GM19035 (cell line): ENCODE results near the gene INIP.
"Not testable (repeated sequence)": the region's sequence is repeated elsewhere in the genome, so short reads cannot be mapped to it uniquely, and the experiment has no call there.

Experiments used
- ATAC-seq: cut with Tn5 transposase; IDR thresholded peaks from one replicate; pipeline ENCODE4 v1.9.1; 2021; ENCODE audit not compliant: unreplicated experiment

Gene INIP

DNA sequence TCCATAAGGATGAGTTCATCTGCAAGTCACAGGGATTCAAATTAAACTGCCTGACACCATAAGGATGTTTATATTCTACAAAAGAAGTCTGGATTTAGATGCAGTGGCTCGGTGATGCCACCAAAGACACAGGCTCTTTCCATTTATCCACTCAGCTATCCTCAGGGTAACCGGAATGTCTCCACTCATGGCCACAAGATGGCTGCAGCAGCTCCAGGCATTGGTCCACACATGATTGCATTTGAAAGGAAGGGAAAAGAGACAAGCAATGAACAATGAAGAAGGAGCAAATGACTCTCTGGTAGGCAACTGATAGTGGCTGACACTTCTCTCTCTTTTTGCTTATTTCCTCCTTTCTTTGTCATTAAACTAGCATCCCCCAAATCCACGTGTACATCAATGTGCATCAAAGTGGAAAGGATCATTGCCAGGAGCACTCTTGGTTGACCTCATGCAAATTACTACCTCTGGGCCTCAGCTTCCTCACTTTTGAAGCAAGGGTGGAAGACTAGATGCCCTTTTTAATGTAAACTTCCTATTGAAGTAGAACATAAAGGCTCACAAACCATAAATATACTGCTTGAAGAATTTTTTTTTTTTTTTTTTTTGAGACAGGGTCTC is 25.4 kb upstream of the INIP start:
- no peak for ATAC-seq

DNA sequence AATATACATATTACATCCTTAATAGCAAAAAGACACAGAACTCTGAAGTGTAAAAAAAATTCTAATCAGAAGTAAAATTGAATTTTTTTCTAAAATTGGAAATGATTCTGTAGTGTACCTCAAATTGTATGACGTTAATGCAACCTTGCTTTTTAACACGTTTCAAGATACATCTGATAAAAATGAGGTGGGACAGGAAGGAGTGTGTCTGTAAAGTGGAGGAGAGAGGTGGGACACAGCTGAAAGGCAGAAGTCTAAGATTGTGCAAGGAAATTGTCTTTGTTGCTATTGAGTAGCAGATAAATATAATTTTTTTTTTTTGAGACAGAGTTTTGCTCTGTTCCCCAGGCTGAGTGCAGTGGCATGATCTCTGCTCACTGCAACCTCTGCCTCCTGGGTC is 17.0 kb upstream of the INIP start:
- ATAC-seq, result no peak

DNA sequence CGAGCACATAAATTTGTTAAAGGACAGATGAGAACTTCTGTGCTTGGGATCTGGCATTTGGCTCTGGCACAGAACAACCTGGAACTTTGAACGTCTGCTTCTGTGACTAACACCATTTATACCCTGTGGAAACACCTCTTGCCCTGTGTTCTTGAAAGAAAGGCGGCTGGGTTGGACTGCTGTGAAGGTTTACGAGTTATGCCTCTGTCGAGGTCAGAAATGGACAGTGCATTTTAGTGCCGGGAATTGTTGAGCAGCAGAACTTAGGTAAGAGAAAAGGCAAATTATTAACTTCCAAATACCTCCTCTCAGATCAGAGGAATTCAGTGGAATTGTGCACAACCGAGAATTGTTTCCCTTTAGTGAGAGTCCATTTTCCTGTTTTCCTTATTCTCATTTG is 14.1 kb upstream of the INIP start:
- ATAC-seq, result no peak

GRCh38 chr9:112728401-112728800 is 10.5 kb upstream of the INIP start:
- no peak for ATAC-seq

DNA sequence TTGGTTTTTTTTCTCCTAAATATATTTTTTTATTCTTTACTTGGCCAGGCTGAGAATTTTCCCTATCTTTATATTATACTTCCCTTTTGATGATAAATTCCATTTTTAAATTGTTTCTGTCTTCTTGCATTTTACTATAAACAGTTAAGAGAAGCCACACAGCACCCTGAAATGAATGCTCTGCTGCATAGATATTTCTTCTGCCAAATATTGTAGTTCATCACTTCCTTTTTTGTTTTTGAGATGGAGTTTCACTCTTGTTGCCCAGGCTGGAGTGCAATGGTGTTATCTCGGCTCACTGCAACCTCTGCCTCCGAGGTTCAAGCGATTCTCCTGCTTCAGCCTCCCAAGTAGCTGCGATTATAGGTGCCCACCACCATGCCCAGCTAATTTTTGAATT is 8.5 kb upstream of the INIP start:
- no peak for ATAC-seq

GRCh38 chr9:112725961-112726360 is 8.0 kb upstream of the INIP start:
- no peak for ATAC-seq

GRCh38 chr9:112722749-112723148 is 4.8 kb upstream of the INIP start:
- ATAC-seq, result not testable (repeated sequence)

DNA sequence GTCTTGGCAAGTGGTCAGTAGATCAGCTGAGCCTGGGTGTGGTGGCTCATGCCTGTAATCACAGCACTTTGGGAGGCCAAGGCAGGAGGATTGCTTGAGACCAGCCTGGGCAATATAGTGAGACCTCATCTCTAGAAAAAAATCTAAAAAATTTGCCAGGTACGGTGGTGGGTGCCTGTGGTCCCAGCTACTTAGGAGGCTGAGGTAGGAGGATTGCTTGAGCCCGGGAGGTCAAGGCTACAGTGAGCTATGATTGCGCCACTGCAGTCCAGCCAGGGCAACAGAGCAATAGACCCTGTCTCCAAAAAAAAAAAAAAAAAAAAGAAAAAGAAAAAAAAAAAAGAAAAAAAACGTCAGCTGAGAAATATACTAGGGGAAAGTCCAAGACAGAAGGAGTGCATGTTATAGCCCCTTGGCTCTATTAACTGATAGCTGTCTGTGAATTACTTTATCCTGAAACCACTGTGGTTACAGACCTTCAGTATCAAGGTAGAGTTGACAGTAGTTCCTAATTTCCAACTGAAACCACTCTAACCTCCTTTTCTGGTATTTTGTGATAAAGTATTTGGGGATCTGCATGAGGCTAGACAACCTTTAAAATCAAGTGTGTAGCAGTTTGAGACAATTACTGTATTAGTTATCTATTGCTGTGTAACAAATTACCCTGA is 2.3 kb upstream of the INIP start:
- ATAC-seq, result no peak

DNA sequence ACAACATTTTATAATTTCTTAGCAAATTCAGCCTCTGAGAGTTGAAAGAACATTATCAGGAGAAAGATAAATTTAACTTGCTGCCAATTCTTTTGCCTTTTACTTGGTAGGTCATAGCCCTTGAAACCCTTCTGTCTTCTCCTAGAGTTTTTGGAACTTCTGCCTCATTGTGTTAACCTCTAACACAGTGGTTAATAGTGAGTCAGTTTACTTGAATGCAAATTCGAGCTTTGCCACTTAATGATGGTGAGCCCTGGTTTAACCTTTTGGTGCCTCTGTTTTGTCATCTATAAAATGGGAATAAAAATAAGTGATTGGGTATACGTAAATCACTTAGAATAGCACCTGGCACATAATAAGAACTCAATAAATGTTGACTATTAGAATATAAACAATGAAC is 1.8 kb upstream of the INIP start:
- no peak for ATAC-seq

- no peak for ATAC-seq
Measured at GRCh38 chr9:112719241-112719691, 1.3 kb upstream of the INIP start.

- no peak for ATAC-seq
Measured at GRCh38 chr9:112712678-112713077, 5.2 kb downstream of the INIP start.

DNA sequence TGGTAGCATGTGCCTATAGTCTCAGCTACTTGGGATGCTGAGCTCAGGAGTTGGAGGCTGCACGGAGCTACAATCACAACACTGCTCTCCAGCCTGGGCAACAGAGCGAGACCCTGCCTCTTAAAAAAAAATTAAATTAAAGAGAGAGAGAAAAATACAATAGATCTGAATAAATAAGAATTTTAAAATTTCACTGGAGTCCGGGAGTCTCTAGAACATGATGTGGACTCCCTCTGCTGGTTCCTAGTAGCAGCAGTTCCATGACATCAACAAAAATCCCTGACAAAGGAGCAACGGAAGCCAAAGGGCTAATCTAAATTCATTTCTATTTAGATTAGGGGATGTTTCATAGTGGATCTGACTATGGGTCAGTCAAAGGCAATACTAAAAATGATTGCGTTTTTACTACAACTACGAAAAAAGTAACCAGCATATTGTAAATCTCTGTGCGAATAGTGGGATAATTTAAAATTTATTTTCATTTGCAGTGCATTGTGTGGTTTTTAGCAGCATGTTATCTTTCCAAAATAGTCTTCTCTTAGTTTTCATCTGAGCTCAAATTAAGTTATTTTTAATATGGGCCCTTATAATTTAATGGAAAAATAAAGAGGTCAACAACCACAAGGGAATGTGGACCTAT is 6.7 kb downstream of the INIP start:
- no peak for ATAC-seq

DNA sequence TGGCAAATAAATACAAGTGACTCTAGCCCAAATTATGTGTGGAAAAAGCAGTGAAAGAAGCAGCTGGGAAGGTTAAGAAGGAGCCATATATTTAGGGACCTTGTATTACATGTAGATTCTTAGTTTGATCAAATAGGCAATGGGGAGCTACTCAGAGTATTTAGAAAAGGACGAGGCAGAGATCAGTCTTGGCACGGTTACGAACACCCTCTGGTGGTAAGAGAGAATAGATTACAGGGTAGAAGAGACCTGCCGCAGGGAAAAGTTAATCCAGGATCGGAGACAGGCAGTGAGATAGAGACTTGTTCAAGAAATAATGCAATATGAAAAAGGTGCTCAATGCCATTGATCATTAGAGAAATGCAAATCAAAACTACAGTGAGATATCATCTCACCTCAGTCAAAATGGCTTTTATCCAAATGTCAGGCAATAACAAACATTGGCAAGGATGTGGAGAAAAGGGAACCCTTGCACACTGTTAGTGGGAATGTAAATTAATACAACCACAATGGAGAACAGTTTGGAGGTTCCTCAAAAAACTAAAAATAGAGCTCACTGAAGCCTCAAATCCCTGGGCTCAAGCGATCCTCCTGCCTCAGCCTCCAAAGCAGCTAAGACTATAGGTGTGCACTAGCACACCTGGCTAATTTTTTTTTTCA is 12.0 kb downstream of the INIP start:
- no peak for ATAC-seq

DNA sequence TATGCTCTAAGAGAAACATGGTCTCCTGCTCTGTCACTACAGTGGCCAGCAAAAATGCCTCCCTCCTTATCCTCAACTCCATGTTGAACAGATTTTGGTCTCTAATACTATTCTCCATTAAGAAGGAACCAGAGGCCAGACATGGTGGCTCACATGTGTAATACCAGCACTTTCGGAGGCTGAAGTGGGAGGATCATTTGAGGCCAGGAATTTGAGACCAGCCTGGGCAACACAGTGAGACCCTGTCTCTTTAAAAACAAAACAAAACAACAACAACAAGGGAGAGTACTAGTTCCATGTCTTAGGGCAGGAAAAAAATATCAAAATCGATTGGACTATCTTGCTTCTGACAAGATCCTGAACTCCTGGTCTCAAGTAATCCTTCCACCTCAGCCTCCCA is 14.6 kb downstream of the INIP start:
- no peak for ATAC-seq

- no peak for ATAC-seq
Measured at GRCh38 chr9:112700085-112700484, 17.8 kb downstream of the INIP start.

GRCh38 chr9:112699230-112699629 is 18.7 kb downstream of the INIP start:
- ATAC-seq, result peak; percentile 65

DNA sequence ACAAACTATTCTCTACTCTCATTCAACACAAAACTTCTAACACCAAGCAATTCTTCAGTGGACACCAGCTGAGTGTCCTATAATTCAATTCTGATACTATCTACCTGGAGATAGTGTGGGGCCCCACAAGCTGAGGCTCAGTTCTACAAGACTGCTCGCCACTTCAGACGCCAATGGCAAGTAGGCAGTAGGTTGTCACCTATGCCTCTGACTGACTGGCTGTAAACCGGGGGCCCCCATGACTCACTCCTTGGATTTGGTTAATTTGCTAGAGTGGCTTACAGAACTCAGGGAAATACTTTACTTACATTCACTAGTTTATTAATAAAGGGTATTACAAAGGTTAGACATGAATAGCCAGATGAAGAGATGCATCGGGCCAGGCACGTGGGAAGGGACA is 21.5 kb downstream of the INIP start:
- ATAC-seq, result no peak

DNA sequence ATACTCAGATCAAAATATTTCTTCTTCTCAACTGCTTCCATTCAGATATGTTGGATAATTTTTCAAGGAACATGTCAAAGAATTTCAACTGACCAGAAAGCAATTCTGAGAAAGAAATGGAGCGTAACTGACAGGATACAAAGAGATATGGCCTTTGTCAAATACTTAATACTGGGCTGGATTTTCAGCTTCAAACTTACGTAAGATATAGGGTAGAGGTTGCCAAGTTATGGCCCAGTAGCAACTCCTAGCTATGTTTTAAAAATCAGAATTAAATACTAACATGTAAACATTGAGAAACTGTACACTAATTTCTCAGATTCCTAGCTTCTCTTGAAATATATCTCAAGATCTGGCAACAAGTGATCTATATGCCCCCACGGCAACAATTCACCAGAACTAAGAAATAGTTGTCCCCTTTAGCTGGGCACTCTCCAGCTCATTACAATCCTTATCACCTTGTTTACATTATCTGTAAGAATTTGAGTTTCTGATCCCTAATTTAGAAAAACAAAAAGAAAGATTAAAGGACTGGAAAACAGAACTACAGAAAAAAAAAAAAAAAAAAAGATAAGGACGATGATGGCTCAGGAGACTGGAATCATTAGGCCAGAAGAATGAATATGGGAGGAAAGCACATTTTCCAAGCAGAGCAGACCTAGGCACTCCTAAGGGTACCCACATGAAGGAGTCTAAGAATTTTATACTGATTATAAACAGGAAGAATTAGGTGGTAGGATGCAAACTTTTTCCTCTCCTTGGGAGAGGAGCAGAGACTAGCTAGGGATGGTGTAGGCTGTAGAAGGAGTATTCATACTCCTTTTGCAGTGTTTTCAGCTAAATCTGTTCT is 23.0 kb downstream of the INIP start:
- ATAC-seq, result no peak

GRCh38 chr9:112689161-112689740 is 28.7 kb downstream of the INIP start:
- no peak for ATAC-seq

DNA sequence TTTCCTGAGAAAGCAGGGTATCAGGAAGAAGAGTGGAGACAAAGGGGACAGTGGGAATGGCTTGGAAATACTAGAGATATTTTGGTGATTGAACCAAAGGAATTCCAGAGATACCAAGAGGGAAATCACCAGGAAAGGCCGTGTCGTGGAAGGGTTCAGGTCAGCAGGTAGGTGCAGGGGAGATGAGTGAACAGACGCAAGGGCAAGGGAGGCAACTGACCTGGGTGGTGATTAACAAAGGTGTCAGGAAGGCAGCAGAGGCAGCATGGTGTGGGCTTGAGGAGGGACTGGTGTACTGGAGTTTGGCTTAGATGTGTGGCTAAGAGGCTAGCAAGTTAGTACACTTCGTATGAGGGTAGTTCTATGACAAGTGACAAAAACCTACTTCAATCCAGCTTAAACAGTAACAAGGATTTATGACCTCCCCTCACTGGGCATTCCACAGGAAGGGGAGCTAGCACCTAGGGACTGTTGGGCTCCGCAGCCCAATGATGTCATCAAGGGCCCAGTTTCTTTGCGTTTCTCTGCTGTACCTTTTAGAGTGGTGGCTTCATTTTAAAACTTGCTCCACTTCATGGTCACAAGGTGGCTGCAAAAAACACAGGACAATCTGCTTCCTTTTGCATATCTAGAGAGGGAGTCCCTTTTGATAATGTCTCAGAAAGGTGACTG is 37.0 kb downstream of the INIP start:
- no peak for ATAC-seq
